Camera-type eye (tissue), 1 donor: ENCODE data around the gene OXSR1. TPM values are rescaled to one million over a fixed set of nuclear protein-coding genes. Genes with fewer than 3 reads are reported as not detected.

Source experiments
- total RNA-seq: library from RNA; depleted of rRNA; stranded (reverse); fragments of >200 nt; gene quantifications from one replicate; pipeline ENCODE4 v1.2.3, GENCODE V29; 2014

The OXSR1 gene
- 48.1 TPM for total RNA-seq

DNA sequence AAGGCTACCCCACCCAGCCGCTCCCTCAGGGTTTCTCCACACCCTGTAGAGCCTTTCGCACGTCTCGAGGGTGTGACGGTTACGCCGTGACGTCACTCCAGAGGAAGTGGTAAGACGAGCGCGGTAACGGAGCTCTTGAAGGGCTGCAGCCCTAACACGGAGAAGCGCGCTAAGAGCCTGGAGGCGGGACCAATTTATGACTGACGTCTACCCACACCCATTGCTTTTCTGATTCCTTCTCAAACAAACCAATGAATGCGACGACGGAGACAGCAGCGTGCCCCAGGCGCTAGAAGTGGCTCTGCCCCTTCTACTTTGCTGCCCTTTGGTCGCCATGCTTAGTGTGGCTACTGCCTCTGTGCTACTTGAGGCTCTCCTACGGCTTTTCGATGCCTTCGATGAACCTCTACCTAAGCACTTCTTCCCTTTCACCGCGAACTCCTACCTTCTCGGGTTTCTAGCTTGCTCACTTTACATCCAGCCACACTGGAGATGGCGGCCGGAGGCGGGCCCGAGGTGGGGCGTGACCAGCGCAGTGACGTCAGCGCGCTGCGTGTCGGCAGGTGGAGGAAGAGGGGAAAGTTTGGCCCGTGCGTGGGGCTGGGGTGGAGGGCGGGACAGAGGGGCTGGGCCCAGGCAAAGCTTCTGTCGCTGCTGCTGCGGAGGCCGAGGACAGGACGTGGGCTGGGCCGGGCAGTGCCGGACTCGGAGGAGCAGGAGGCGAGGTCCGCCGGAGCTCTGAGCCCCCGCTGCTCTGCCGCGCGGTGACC lies at the start of gene OXSR1:
TSS of gene OXSR1 (plus strand) at position 586 of the 770 bp plus-strand sequence. CDS start 340 bp downstream, outside the sequence.

DNA sequence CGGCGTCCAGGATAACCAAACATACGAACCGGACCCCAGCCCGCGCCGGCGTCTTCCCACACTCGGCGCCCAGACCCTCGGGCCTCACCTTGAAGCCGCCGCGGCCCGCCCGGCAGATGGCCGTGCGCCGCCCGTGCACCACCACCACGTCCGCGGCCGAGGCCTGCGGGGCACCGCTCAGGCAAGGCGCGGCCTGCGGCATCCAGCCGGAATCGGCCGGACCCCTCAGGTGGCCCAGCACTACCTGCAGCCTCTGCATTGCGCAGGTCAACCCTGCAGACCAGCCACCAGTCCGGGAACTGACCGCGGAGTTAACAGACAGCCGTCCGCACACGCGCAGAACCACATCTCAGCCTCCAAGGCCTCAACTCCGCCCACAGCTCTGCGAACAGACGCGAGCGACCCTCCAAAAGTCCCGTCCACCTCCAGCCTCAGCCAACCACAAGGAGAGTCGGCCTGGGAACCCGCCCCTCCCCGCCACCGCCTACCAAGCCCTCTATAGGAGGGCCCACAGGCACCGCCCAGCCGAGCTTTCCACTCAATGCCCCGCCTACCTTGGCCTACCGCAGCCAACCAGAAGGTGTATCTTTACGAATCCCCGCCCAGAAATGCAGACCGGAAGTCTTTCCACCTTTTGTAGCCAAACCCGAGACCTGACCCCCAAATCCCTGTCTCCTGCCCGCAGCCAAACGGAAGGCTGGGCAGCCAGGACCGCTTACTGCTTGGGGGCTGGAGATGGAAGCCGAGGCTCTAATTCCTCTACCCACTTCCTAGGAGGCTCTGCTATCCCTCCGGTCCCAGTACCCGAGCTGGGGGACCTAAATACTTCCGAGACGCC lies 28.3 kb upstream of the OXSR1 start, which contains the start of gene ACAA1:
TSS of gene ACAA1 (minus strand) at position 351 of the 838 bp plus-strand sequence. CDS start at position 259, 92 bp downstream.

DNA sequence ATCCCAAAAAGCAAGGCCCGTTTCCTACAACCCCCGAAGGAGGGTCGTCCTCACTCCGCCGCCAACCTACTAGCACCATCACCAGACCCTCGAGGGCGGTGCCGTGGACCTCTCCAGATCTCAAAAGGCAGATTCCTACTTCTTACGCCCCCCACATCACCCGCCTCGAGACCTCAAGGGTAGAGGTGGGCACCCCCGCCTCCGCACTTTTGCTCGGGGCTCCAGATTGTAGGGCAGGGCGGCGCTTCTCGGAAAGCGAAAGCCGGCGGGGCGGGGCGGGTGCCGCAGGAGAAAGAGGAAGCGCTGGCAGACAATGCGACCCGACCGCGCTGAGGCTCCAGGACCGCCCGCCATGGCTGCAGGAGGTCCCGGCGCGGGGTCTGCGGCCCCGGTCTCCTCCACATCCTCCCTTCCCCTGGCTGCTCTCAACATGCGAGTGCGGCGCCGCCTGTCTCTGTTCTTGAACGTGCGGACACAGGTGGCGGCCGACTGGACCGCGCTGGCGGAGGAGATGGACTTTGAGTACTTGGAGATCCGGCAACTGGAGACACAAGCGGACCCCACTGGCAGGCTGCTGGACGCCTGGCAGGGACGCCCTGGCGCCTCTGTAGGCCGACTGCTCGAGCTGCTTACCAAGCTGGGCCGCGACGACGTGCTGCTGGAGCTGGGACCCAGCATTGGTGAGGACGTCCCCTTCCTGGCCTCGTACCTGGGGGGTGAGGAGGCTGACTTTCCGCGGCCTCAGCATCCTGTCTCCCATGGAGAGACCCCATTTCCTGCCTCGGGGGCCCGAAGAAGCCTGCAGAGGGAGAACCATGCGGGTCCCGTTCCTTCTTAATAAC lies 26.8 kb upstream of the OXSR1 start, which contains the start of gene MYD88:
TSS of gene MYD88 (plus strand) at position 313 of the 842 bp plus-strand sequence. CDS start at position 353, 40 bp downstream.

DNA sequence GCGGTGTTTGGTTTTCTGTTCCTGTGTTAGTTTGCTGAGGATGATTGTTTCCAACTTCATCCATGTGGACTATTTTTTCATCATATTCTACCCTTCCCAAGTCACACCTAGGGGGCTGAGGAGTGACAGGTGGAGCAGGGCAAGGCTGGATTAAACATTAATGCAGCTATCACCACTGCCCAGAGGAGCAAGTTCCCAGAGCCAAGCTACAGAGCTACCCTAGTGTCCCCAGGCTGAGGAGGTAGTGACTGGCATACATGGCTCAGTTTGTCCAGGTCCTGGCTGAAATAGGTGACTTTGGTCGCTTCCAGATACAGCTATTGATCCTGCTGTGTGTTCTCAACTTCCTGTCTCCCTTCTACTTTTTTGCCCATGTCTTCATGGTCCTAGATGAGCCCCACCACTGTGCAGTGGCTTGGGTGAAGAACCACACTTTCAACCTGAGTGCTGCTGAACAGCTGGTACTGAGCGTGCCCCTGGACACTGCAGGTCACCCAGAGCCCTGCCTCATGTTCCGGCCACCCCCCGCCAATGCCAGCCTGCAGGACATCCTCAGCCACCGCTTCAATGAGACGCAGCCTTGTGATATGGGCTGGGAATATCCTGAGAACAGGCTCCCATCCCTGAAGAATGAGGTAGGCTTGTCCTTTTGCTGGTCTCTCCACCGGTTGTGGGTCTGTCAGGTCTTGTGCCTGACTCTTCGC lies 100.4 kb downstream of the OXSR1 start, which contains the start of gene SLC22A13:
TSS of gene SLC22A13 (plus strand) at position 209 of the 704 bp plus-strand sequence. CDS start at position 258, 49 bp downstream.

DNA sequence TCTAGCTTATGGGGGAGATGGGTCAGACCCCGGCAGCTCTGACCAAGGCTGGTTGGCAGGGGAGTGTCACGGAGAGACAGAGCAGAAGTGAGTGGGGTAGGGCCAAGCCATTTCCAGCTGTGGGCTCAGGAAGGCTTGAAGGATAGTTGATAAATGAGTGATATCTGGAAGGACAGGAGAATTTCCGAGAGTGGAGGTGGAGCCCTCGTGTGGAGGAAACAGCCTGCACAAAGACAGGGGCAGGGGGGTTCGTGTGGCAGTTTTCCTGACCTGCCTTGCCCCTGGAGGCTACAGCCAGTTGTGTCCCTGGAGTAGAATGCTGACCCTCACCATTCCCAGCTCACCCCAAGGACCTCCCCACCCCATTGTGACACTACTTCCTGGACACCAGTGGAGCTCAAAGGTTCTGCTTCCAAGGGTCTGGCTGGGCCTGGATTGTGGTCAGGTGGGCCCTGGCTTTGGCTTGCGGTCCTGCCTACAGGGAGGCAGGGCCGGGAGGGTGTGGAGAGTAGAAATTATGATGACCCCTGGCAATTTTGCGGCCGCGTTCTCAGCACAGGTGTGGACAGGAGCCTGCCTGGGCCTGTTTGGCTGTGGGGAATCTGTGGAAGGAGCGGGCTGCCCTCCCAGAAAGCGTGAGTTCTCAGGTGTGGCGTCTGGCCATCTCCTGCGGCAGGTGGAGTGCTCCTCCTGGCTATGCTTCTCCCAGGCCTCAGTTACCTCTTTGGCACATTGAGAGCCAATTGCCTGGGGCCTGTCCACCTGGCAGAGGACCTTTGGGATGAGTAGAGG lies 116.8 kb downstream of the OXSR1 start, which contains the start of gene SLC22A14:
TSS of gene SLC22A14 (plus strand) at position 400 of the 792 bp plus-strand sequence. CDS start 23,733 bp downstream, outside the sequence.

Other genes starting within 250 kb of the OXSR1 start
- gene VILL, start 174.8 kb upstream of the OXSR1 start, total RNA-seq, result 14.9 TPM
- gene PLCD1, start 135.9 kb upstream of the OXSR1 start, total RNA-seq, result 25.6 TPM
- 0.33 TPM for gene DLEC1, start 126.3 kb upstream of the OXSR1 start, total RNA-seq
- 38.9 TPM for gene ACAA1, start 28.4 kb upstream of the OXSR1 start, total RNA-seq
- 20.4 TPM for gene MYD88, start 26.9 kb upstream of the OXSR1 start, total RNA-seq
- 0.27 TPM for gene SLC22A13, start 100.3 kb downstream of the OXSR1 start, total RNA-seq
- 0.16 TPM for gene SLC22A14, start 116.8 kb downstream of the OXSR1 start, total RNA-seq
- gene XYLB, start 181.2 kb downstream of the OXSR1 start, total RNA-seq, result 9.3 TPM